Subcutaneous abdominal adipose tissue (tissue), 5 donors: ENCODE measurements around the gene CHKB.

Source experiments
- H3K27ac ChIP-seq: one replicate; pipeline ENCODE4 v1.7.0; 2013; ENCODE audit warnings: low read depth, mild to moderate bottlenecking, inconsistent platforms, low read length, moderate library complexity
- H3K27me3 ChIP-seq, 5 donors: one replicate each; pipeline ENCODE4 v1.7.0; 2013; ENCODE audit warnings: low read length in 5 of 5, inconsistent platforms in 1 of 5; ENCODE audit not compliant: control insufficient read depth in 5 of 5, insufficient read depth in 4 of 5
- H3K36me3 ChIP-seq, 5 donors: one replicate each; pipeline ENCODE4 v1.7.0; 2013; ENCODE audit warnings: low read length in 5 of 5; ENCODE audit not compliant: control insufficient read depth in 5 of 5, insufficient read depth in 5 of 5
- H3K4me1 ChIP-seq, 5 donors: one replicate each; pipeline ENCODE4 v1.7.0; 2013; ENCODE audit warnings: low read length in 5 of 5, mild to moderate bottlenecking in 3 of 5, moderate library complexity in 1 of 5; ENCODE audit not compliant: control insufficient read depth in 5 of 5, insufficient read depth in 5 of 5
- H3K4me3 ChIP-seq, 5 donors: one replicate each; pipeline ENCODE4 v1.7.0; 2013; ENCODE audit warnings: low read length in 5 of 5, low read depth in 1 of 5
- H3K9ac ChIP-seq, 5 donors: one replicate each; pipeline ENCODE4 v1.7.0; 2013; ENCODE audit warnings: low read length in 5 of 5, mild to moderate bottlenecking in 4 of 5, moderate library complexity in 3 of 5
- H3K9me3 ChIP-seq, 5 donors: one replicate each; pipeline ENCODE4 v1.7.0; 2013; ENCODE audit warnings: low read length in 5 of 5; ENCODE audit not compliant: control insufficient read depth in 5 of 5
- donor health status: healthy.
- donor health status: healthy.
- donor health status: healthy.
- donor health status: healthy.
- donor health status: healthy.

CHKB gene

DNA sequence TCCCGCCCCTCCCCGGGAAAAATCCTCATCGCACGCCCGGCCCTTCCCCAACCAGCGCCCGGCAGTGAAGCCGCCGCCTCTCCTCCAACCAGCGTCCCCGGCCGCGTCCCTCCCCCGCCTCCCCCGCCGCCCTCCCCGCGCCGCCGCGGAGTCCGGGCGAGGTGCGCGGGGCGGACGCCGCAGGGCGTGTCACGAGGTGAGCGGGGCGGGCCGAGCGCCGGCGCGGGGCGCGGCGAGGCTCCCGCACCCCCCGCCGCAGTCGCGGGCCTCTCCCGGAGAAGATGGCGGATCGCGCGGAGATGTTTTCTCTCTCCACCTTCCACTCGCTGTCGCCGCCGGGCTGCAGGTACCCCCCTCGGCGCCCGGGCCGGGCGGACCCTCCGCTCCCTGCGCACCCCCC, 17.9 kb upstream of the CHKB start, which contains the start of gene MAPK8IP2:
Gene MAPK8IP2, plus strand, starts transcription at position 256 of the 400 bp plus-strand sequence. Its CDS starts 26 bp downstream, at position 282.
- Histone ChIP-seq H3K9me3 (no peaks in the 10 kb centered on the region), H3K27me3 (peaks cover 23 to 46% (median 31%) of the 10 kb centered on the region in 5 donors), H3K4me3 (peak within 1 kb of the TSS in 3 of 5 donors; percentile 17 to 44 (median 26)), H3K36me3 (peaks cover 0 to 3% (median 0%) of the 10 kb centered on the region in 5 donors), H3K27ac (no peak within 1 kb of the TSS), H3K4me1 (peaks cover 0 to 14% (median 4%) of the 10 kb centered on the region in 5 donors), H3K9ac (no peak within 1 kb of the TSS)

DNA sequence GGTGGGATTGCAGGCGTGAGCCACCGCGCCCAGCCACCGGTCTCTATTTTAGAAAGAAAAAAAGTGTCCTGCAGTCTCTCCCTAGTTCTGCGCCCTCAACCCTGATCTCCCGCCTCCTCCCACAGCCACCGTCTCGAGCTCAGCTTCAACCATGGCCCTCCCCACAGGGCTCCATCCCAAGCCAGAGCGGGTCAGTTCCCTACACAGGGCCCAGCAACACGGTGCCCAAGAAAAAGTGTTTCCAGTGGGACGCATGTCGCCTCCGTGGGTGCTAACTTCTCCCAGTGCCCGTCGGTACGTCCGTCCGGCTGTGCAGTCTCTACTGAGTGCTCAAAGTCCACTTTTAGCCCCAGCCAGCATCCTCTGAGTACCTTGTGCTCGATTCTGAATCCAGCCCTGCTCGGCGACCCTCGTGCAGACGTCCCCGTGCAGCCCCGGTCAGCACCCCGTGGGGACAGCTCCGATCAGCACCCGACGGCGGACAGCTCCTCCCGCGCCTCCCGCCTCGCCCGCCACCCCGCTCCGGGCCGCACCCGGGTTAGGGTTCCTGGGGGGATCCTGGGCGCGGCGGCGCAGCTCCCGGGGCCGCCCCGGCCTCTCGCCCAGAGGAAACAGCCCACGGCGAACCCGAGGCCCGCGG, 17.3 kb upstream of the CHKB start:
- Histone ChIP-seq H3K27me3 (peaks cover 17 to 40% (median 25%) of the 10 kb centered on the region in 5 donors), H3K9ac (no peak overlapping the region), H3K36me3 (peaks cover 0 to 3% (median 0%) of the 10 kb centered on the region in 5 donors), H3K9me3 (no peaks in the 10 kb centered on the region), H3K27ac (no peak overlapping the region), H3K4me3 (peak overlapping the region in 2 of 5 donors; percentile 11 to 31), H3K4me1 (peaks cover 0 to 14% (median 4%) of the 10 kb centered on the region in 5 donors)

DNA sequence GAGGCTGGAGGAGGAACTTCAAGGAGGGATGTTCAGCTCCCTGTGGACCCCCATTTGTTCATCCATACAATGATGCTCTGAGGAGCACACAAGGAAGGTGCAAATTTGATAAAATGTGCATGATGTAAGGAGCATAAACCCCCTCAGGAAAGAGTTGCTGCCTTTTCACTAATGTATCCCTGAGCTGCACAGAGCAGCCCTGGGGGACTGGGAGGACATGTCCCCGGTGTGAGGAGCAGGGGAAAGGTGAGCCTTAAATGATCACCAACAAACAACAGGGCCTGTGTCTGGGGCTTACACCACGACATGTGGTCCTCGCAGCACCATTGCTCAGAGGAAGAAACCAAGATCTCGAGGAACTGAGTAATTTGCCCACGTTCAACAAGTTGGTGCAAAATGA, 14.4 kb upstream of the CHKB start:
- H3K9ac ChIP-seq = no peak overlapping the region
- peaks cover 0 to 15% (median 8%) of the 10 kb centered on the region in 5 donors for H3K27me3 ChIP-seq
- no peak overlapping the region for H3K27ac ChIP-seq
- H3K9me3 ChIP-seq = no peaks in the 10 kb centered on the region
- peaks cover 0 to 10% (median 4%) of the 10 kb centered on the region in 5 donors for H3K4me1 ChIP-seq
- H3K36me3 ChIP-seq = peaks cover 0 to 3% (median 0%) of the 10 kb centered on the region in 5 donors
- no peak overlapping the region for H3K4me3 ChIP-seq

DNA sequence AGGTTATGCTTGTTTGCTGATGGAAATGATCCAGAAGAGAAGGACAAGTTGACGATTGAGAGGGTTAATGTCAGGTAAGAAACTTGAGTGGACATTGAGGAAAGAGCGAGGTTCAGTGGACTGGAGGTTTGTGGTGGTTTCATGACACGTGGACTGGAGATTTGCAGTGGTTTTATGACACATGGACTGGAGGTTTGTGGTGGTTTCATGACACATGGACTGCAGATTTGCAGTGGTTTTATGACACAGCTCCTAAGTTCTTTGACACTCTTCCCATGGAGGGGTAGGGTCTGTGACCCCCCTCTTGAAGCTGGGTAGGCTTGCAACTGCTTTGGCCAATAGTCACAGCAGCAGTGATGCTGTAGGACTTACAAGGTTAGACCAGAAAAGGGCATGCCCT, 12.5 kb upstream of the CHKB start:
- no peak overlapping the region for H3K27ac ChIP-seq
- peaks cover 0 to 5% (median 4%) of the 10 kb centered on the region in 5 donors for H3K27me3 ChIP-seq
- H3K4me3 ChIP-seq = no peak overlapping the region
- no peak overlapping the region for H3K9ac ChIP-seq
- no peaks in the 10 kb centered on the region for H3K9me3 ChIP-seq
- H3K4me1 ChIP-seq = peaks cover 0 to 4% (median 3%) of the 10 kb centered on the region in 5 donors
- H3K36me3 ChIP-seq = peaks cover 0 to 3% (median 0%) of the 10 kb centered on the region in 5 donors

DNA sequence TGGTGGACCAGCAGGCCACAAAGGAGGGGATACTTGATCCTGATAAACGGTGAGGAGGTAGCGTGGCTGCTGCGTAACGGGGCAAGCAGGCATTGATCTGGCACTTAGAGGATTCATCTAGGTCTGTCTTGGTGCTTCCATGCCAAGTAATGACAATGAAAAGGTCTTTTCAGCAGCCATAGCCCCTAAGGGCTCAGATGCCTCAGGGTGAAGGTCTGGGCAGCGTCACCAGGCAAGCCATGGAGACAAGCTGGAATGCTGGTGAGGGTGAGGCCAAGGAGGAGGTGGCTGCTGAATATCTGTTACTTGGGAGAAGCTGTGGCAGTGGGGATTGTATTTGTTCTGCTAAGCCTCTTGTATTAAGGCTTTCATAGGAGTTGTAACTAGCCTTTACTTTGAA, 4.8 kb upstream of the CHKB start:
- H3K9me3 ChIP-seq = no peaks in the 10 kb centered on the region
- H3K27ac ChIP-seq = no peak overlapping the region
- H3K4me3 ChIP-seq = no peak overlapping the region
- H3K27me3 ChIP-seq = no peaks in the 10 kb centered on the region
- no peaks in the 10 kb centered on the region for H3K36me3 ChIP-seq
- H3K4me1 ChIP-seq = peaks cover 4 to 8% (median 8%) of the 10 kb centered on the region in 5 donors
- H3K9ac ChIP-seq = no peak overlapping the region

DNA sequence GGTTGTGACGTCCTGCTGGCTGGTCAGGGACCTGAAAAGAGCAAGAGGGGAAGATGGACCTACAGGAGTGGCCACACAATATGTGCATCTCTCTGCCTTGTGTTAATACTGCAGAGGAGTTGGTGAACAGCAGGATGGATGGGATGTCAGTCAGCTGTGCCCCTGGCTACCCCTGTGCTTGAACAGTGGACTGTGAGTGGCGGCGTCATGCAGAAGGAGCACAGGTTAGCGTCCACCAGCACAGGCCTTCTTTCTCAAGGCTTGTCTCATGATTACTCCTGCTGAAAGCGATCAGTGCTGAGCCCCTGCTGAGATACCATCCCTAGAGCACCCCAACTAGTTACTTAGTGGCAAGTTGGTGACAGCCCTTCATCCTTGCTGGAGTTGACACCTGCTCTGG, 3.8 kb upstream of the CHKB start:
- H3K4me1 ChIP-seq = peaks cover 6 to 16% (median 16%) of the 10 kb centered on the region in 5 donors
- H3K9me3 ChIP-seq = no peaks in the 10 kb centered on the region
- no peak overlapping the region for H3K9ac ChIP-seq
- no peaks in the 10 kb centered on the region for H3K36me3 ChIP-seq
- H3K27ac ChIP-seq = no peak overlapping the region
- H3K27me3 ChIP-seq = no peaks in the 10 kb centered on the region
- no peak overlapping the region for H3K4me3 ChIP-seq

DNA sequence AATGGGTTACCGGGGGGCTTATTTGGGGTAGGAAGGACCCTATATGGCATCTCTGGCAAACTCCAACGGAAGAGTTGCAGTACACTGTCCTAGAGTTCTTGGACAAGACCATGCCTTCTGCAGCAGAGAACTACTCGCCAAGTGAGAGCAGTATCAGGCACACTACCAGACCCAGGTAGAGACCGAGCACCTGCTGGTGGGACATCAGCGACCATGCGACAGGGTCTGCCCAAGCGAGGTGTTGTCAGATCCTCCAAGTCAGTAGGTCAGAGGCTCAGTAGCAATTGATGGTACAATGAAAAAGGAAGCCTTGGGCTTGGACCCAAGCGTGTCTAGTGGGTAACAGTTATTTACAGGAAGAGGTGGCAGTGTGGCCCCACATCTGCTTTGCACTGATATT, 3.1 kb upstream of the CHKB start:
- Histone ChIP-seq H3K4me1 (peaks cover 6 to 20% (median 20%) of the 10 kb centered on the region in 5 donors), H3K36me3 (peaks cover 0 to 4% (median 2%) of the 10 kb centered on the region in 5 donors), H3K9me3 (no peaks in the 10 kb centered on the region), H3K27ac (no peak overlapping the region), H3K9ac (no peak overlapping the region), H3K27me3 (no peaks in the 10 kb centered on the region), H3K4me3 (no peak overlapping the region)

DNA sequence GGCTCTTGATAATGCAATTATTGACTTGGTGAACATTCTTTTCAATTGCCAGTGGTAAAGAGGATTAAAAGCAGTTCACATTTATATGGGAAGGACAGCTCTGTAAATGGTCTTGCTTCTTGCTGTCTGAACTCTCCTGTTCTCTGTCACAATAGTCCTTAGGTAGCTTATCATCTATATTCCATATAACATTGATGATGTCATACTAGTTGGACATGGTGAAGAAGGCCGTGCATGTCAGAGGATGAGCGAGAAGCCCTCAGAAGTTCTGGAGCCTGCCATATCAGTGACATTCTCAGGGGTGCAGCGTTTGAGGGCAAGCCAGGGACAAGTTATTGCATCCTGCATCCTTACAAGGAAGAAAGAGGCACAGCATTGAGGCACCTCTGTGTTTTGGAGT, 2.6 kb upstream of the CHKB start:
- Histone ChIP-seq H3K4me3 (no peak overlapping the region), H3K27ac (no peak overlapping the region), H3K4me1 (peaks cover 6 to 23% (median 20%) of the 10 kb centered on the region in 5 donors), H3K27me3 (no peaks in the 10 kb centered on the region), H3K9ac (no peak overlapping the region), H3K36me3 (peaks cover 0 to 6% (median 3%) of the 10 kb centered on the region in 5 donors), H3K9me3 (no peaks in the 10 kb centered on the region)

DNA sequence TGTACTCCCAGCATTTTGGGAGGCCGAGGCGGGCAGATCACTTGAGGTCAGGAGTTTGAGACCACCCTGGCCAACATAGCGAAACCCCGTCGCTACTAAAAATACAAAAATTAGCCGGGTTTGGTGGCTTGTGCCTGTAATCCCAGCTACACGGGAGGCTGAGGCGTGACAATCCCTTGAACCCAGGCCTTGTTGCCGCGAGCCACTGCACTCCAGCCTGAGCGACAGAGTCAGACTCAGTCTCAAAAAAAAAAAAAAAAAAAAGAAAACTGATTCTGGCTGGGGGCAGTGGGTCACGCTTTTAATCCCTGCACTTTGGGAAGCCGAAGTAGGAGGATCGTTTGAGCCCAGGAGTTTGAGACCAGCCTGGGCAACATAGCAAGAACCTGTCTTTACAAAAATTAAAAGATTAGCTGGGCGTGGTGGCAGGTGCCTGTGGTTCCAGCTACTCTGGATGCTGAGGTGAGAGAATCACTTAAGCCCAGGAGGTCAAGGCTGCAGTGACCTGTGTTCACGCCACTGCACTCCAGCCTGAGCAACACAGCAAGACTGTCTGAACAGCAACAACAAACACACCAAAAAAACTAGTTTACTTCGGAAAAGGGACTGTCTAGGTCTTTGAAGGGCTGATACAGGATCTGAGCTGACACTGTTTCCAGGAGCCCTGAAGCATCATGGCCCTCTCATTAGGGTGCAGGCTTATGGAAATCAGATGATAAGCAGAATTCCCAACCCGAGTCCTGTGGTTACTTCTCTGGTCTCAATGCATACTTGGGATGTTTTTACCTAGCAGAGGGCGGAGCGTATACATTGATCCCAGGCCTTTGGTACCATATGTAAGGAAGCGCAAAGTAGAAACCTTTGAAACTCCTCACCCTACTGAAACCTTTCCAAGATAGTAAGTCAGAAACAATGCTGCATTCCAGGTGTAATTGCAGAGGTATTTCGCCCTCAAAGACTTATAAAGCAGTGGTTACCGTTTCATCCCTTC, 1.8 kb upstream of the CHKB start:
- peaks cover 7 to 31% (median 24%) of the 10 kb centered on the region in 5 donors for H3K4me1 ChIP-seq
- no peaks in the 10 kb centered on the region for H3K27me3 ChIP-seq
- H3K9me3 ChIP-seq = no peaks in the 10 kb centered on the region
- H3K36me3 ChIP-seq = peaks cover 0 to 12% (median 7%) of the 10 kb centered on the region in 5 donors
- no peak overlapping the region for H3K4me3 ChIP-seq
- peak overlapping the region in 1 of 5 donors; percentile 90 for H3K9ac ChIP-seq
- no peak overlapping the region for H3K27ac ChIP-seq
